HUES48 (cell line): ENCODE results near the gene EPAS1.

Source experiments
- H3K27ac ChIP-seq: one replicate; pipeline ENCODE4 v1.7.0; 2013; ENCODE audit warnings: low read depth, low read length, inconsistent platforms
- H3K27me3 ChIP-seq: 2 replicates; pipeline ENCODE4 v1.6.1; 2013; ENCODE audit warnings: mild to moderate bottlenecking, low read length; ENCODE audit not compliant: control insufficient read depth, insufficient read depth
- H3K36me3 ChIP-seq: 2 replicates; pipeline ENCODE4 v1.6.1; 2013; ENCODE audit warnings: low read length; ENCODE audit not compliant: control insufficient read depth, insufficient read depth
- H3K4me1 ChIP-seq: 2 replicates; pipeline ENCODE4 v1.6.1; 2013; ENCODE audit warnings: mild to moderate bottlenecking, low read length; ENCODE audit not compliant: control insufficient read depth, insufficient read depth
- H3K4me3 ChIP-seq: 2 replicates; pipeline ENCODE4 v1.5.1; 2013; ENCODE audit warnings: mild to moderate bottlenecking, low read depth, low read length
- H3K9ac ChIP-seq: 2 replicates; pipeline ENCODE4 v1.6.1; 2013; ENCODE audit warnings: mild to moderate bottlenecking, low read depth, low read length, moderate library complexity
- H3K9me3 ChIP-seq: 2 replicates; pipeline ENCODE4 v1.6.1; 2013; ENCODE audit warnings: low read length; ENCODE audit not compliant: control insufficient read depth, insufficient read depth

Gene EPAS1

DNA sequence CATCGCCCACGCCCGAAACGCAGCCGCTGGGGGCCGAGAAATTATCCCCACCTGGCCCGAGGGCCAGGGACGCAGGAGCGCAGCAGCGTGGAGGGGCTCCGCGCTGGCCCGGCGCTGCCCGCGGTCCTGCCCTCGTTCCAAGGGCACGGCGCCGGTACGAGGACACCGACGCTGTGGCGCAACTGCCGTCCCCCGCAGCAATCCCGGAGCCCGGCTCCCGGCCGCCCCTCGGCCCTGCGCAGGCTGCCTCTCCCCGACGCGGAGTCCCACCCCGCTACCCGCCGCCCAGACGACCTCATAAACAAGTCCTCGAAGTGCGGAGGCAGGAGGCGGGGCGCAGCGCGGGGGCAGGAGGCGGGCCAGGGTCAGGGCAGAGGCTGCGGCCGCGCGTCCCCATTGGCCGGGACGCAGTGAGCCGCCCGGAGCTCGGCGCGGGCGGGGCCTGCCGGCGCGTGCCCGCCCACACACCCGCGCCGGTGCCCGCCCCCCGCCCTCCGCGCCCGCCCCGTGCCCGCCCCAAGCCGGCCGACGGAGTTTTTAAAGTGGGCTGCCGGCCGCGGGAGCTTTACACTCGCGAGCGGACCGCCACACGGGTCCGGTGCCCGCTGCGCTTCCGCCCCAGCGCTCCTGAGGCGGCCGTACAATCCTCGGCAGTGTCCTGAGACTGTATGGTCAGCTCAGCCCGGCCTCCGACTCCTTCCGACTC is at the start of gene EPAS1:
TSS of gene EPAS1 (plus strand) at position 568 of the 706 bp plus-strand sequence. CDS start 505 bp downstream, outside the sequence.
- Histone ChIP-seq H3K27me3 (peaks cover 78% of the 10 kb centered on the region), H3K27ac (no peak within 1 kb of the TSS), H3K4me1 (peaks cover 24% of the 10 kb centered on the region)

GRCh38 chr2:46248171-46248570 is 49.0 kb upstream of the EPAS1 start:
- Histone ChIP-seq H3K27ac (no peak overlapping the region), H3K9me3 (no peaks in the 10 kb centered on the region), H3K4me1 (no peaks in the 10 kb centered on the region), H3K4me3 (no peak overlapping the region), H3K36me3 (no peaks in the 10 kb centered on the region), H3K27me3 (no peaks in the 10 kb centered on the region), H3K9ac (no peak overlapping the region)

More for the DNA sequence above, at the start of gene EPAS1:
- Histone ChIP-seq H3K9me3 (no peaks in the 10 kb centered on the region), H3K36me3 (no peaks in the 10 kb centered on the region), H3K4me3 (peak within 1 kb of the TSS; percentile 66), H3K9ac (no peak within 1 kb of the TSS)

DNA sequence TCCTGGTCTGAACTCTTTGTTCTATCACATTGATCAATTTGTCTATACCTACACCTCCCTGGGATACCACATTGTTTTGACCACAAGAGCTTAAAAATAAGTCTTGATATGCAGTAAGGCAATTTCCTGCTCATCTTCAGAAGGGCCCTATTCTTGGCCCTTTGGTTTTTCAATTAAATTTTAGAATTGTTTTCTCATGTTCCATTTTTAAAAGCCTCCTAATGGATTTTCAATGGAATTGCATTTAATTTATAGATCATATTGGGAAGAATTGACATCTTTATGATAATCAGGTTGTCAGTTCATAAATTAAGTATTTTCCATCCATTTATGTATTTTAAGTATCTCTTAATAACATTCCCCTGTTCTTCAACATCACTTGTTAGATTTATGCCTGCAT is 47.6 kb upstream of the EPAS1 start:
- no peak overlapping the region for H3K9ac ChIP-seq
- no peak overlapping the region for H3K27ac ChIP-seq
- no peaks in the 10 kb centered on the region for H3K4me1 ChIP-seq
- no peaks in the 10 kb centered on the region for H3K36me3 ChIP-seq
- no peaks in the 10 kb centered on the region for H3K27me3 ChIP-seq
- no peaks in the 10 kb centered on the region for H3K9me3 ChIP-seq
- H3K4me3 ChIP-seq = no peak overlapping the region

DNA sequence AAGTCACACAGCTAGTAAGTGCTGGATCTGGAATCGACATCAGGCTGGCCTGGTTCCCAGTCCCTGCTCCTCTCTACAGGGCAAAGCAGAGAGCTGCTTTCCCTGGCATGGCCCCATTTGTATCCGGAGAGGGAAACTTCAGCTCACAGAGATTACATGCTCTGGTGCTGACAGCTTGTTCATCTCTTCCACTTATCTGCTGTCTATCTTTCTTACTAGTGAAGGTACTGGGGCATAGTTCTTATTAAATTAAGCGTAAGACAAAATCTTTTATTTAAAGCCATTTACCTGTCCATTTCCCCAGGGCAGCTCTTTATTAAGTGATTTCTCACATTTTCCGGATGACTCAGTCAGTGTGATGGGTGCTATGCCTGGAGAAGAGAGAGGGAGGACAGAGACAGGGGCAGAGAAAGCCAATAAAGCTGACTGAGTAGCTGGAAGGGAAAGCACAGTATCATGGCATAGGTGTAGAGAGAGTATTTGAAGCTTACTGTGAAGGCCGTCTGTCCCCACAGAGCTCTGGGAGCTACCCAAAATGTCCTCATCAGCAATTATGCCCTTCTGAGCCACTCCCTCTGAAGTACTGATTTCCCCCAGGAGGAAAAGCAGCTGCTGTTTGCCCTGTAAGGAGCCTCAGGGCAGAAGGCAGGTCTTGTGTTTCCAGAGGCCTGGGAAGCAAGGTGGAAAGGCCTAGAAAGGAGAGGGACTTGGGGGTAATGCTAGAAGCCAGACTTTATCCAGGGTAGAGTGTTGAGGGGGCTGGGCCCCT is 44.1 kb upstream of the EPAS1 start:
- no peak overlapping the region for H3K4me3 ChIP-seq
- H3K4me1 ChIP-seq = no peaks in the 10 kb centered on the region
- no peak overlapping the region for H3K9ac ChIP-seq
- H3K27ac ChIP-seq = no peak overlapping the region
- H3K36me3 ChIP-seq = no peaks in the 10 kb centered on the region
- no peaks in the 10 kb centered on the region for H3K9me3 ChIP-seq
- H3K27me3 ChIP-seq = no peaks in the 10 kb centered on the region

- Histone ChIP-seq H3K9me3 (no peaks in the 10 kb centered on the region), H3K4me3 (no peak overlapping the region), H3K27me3 (no peaks in the 10 kb centered on the region), H3K36me3 (no peaks in the 10 kb centered on the region), H3K27ac (no peak overlapping the region), H3K9ac (no peak overlapping the region), H3K4me1 (no peaks in the 10 kb centered on the region)
Measured at GRCh38 chr2:46254474-46254873, 42.7 kb upstream of the EPAS1 start.

DNA sequence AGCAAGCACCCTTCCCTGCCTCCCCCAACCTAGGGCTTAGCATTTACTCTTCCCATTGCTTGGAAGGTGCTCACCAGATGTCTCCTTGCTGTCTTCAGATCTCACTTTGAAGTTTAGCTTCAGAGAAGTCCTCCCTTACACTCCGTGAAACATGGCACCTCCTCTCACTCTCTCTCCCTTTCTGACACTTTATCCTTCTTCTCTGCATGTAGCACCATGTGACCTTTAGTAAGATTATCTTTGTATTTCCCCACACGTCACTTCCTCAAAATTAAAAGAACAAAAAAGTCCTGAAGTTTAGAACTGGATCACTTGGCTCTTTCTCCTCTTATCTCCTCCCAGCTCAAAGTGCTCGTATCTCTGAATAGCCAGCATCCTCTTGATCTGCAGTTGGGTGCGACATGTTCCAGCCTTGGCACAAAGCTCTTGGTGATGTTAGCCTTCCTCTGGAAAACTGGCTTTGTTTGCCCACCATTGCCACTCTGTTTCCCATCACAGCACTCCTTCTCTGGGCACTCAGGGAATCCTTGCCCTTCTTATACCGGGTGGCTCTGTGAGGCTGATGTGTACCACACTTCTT is 40.6 kb upstream of the EPAS1 start:
- Histone ChIP-seq H3K4me3 (no peak overlapping the region), H3K4me1 (no peaks in the 10 kb centered on the region), H3K27ac (no peak overlapping the region), H3K36me3 (no peaks in the 10 kb centered on the region), H3K9ac (no peak overlapping the region), H3K27me3 (no peaks in the 10 kb centered on the region), H3K9me3 (no peaks in the 10 kb centered on the region)

DNA sequence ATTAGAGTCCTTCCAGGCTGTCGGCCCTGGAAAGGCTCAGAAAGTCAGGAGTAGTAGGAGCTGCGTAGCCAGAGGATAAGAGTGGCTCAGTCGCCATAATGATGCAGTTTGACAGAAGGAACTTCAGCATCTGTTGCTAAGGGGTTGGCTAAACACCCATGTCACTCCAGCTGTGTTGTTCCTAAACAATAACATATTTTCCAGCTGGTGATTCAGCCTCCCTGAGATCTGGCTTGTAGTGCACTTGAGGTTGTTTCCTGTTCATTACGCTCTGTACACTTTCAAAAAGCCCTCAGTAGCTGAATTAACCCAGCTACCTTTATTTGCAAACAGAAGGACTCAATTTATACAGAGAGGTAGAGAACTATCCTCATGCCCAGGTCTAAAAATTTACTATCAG is 39.7 kb upstream of the EPAS1 start:
- no peak overlapping the region for H3K9ac ChIP-seq
- H3K4me3 ChIP-seq = no peak overlapping the region

DNA sequence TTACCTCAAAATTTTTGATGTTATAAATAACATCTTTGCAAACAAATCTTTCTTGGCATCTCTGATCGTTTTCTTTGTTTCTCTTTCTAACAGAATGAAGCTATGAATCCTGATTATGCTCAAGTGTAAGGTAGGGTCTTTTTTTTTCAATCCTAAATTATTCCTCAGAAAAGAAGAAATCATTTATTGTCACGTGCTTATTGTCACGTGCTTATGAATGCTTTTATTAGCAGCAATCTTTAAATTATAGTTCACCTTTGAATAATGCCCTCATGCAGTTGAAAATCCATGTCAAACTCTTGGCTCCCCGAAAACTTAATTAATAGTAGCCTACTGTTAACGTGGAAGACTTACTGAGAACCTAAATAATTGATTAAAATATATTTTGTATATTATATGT is 39.2 kb upstream of the EPAS1 start:
- H3K4me1 ChIP-seq = no peaks in the 10 kb centered on the region
- no peak overlapping the region for H3K9ac ChIP-seq
- no peaks in the 10 kb centered on the region for H3K36me3 ChIP-seq
- H3K9me3 ChIP-seq = no peaks in the 10 kb centered on the region
- no peaks in the 10 kb centered on the region for H3K27me3 ChIP-seq
- H3K27ac ChIP-seq = no peak overlapping the region
- no peak overlapping the region for H3K4me3 ChIP-seq

More for the DNA sequence above, 39.7 kb upstream of the EPAS1 start:
- Histone ChIP-seq H3K27ac (no peak overlapping the region), H3K4me1 (no peaks in the 10 kb centered on the region), H3K36me3 (no peaks in the 10 kb centered on the region), H3K27me3 (no peaks in the 10 kb centered on the region), H3K9me3 (no peaks in the 10 kb centered on the region)

GRCh38 chr2:46258937-46259776 is 38.0 kb upstream of the EPAS1 start:
- Histone ChIP-seq H3K4me1 (no peaks in the 10 kb centered on the region), H3K36me3 (no peaks in the 10 kb centered on the region), H3K27me3 (no peaks in the 10 kb centered on the region), H3K27ac (no peak overlapping the region), H3K4me3 (no peak overlapping the region), H3K9ac (no peak overlapping the region), H3K9me3 (no peaks in the 10 kb centered on the region)

GRCh38 chr2:46259777-46260168 is 37.4 kb upstream of the EPAS1 start:
- H3K27me3 ChIP-seq = no peaks in the 10 kb centered on the region
- no peak overlapping the region for H3K4me3 ChIP-seq
- no peaks in the 10 kb centered on the region for H3K36me3 ChIP-seq
- H3K27ac ChIP-seq = no peak overlapping the region
- H3K9ac ChIP-seq = no peak overlapping the region
- H3K4me1 ChIP-seq = no peaks in the 10 kb centered on the region
- no peaks in the 10 kb centered on the region for H3K9me3 ChIP-seq
